ENCODE measurements around the gene ONECUT3. TPM values are rescaled to one million over a fixed set of nuclear protein-coding genes. Genes with fewer than 3 reads are reported as not detected.

Gene ONECUT3
- total RNA-seq, 6 experiments from 2014 or later: not detected

DNA sequence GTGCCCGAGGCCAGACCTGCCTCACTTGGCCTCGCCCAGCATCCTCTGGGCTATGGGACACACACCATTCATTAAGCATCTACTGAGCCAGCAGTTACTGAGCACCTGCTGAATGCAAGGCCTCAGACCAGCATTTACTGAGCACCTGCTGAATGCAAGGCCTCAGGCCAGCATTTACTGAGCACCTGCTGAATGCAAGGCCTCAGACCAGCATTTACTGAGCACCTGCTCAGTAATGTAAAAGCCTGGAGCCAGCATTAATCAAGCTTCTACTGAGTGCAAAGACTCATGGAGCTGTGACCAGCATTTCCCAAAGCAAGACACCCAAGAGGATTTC lies 55.1 kb downstream of the ONECUT3 start:
- H3K4me1 ChIP-seq: peaks cover 0 to 6% (median 0%) of the 10 kb centered on the region in 4 donors
- H3K27ac ChIP-seq: no peak overlapping the region
- no CpG with 5 or more reads among the region's 2 CpGs for WGBS (ENCODE audit: insufficient coverage, low coverage, low lambda C conversion rate, missing lambda C conversion rate)
- no peaks in the 10 kb centered on the region for H3K36me3 ChIP-seq
- intact Hi-C loops (cut with DNase I): no loop called here
- ATAC-seq (no peak), DNase-seq (no peak)
- no peaks in the 10 kb centered on the region for H3K27me3 ChIP-seq
- TF ChIP-seq CTCF (IDR thresholded peaks at IDR 0.05) (no peak), POLR2A (IDR thresholded peaks at IDR 0.05) (no peak)
- no peak overlapping the region for H3K4me3 ChIP-seq
- H3K9me3 ChIP-seq: no peaks in the 10 kb centered on the region

GRCh38 chr19:1809678-1810077 lies 56.4 kb downstream of the ONECUT3 start:
- intact Hi-C loops (cut with DNase I): no loop called here

DNA sequence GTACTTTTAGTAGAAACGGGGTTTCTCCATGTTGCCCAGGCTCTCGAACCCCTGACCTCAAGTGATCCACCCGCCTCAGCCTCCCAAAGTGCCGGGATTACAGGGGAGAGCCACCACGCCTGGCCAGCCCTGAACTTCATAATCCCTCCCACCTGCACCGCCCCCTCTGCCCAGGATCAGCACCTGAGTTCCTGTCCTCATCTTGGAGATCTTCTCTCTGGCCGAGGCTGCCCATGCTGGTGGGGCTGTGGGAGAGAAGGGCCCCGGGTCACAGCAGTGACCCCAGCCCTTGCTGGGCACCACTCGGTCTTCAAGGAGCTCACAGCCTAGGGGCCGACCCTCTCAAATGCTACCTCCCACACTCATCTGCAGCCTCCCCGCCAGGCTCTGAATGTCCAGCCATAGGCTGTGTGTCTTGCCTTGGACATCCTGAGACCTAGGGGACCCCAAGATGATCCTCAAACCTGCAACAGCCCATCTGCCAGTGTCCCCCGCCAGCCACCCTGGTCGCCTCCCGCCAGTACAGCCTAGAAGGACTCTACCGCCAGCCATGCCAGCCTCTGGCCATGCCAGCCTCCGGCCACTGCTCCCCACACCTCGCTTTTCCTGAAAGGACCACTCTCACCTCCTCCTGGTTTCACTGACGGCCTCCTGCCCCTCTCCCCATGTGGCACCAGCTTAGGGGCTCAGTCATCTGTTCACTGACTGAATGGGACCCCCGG lies 57.3 kb downstream of the ONECUT3 start:
- Histone ChIP-seq H3K4me1 (peaks cover 0 to 6% (median 0%) of the 10 kb centered on the region in 4 donors), H3K36me3 (peaks cover 0 to 8% (median 5%) of the 10 kb centered on the region in 4 donors), H3K27ac (no peak overlapping the region), H3K4me3 (no peak overlapping the region), H3K9me3 (no peaks in the 10 kb centered on the region), H3K27me3 (no peaks in the 10 kb centered on the region)
- intact Hi-C loops (cut with DNase I): no loop called here
- ATAC-seq (no peak), DNase-seq (peak; percentile 25 to 51 (median 49))
- TF ChIP-seq POLR2A (IDR thresholded peaks at IDR 0.05) (no peak), CTCF (IDR thresholded peaks at IDR 0.05) (no peak)
- WGBS (ENCODE audit: insufficient coverage, low coverage, low lambda C conversion rate, missing lambda C conversion rate): 97% methylated on average over 5 of the region's 19 CpGs

More at GRCh38 chr19:1809678-1810077, 56.4 kb downstream of the ONECUT3 start:
- no peak overlapping the region for H3K4me3 ChIP-seq
- no peaks in the 10 kb centered on the region for H3K9me3 ChIP-seq
- TF ChIP-seq POLR2A (IDR thresholded peaks at IDR 0.05): no peak
- TF ChIP-seq CTCF (IDR thresholded peaks at IDR 0.05): no peak
- peak in 1 of 3 donors; percentile 49 for DNase-seq
- H3K36me3 ChIP-seq: no peaks in the 10 kb centered on the region
- no CpG with 5 or more reads among the region's 18 CpGs for WGBS (ENCODE audit: insufficient coverage, low coverage, low lambda C conversion rate, missing lambda C conversion rate)
- peaks cover 0 to 6% (median 0%) of the 10 kb centered on the region in 4 donors for H3K4me1 ChIP-seq
- ATAC-seq: no peak
- no peaks in the 10 kb centered on the region for H3K27me3 ChIP-seq
- H3K27ac ChIP-seq: no peak overlapping the region

DNA sequence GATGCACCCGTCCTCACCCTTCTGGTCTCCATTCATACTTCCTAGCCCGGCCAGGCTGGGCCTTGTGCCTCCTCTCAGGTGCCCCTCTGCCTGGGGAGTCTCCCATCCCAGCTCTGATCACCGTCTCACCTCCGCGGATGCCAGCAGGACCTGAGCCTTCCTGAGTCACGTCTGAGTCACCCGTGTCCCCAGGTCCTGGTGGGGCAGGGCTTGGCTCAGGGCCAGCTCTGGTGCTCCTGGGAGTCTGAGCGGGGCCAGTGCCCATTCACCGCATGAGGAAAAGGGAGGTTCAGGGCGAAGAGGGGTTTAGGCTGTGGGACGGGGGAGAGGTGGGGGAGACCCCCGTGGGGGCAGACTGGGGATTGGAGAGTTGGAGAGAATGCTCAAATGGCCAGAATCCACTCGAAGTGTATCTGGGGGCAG lies 58.2 kb downstream of the ONECUT3 start:
- TF ChIP-seq CTCF (IDR thresholded peaks at IDR 0.05) (no peak), POLR2A (IDR thresholded peaks at IDR 0.05) (no peak)
- Histone ChIP-seq H3K4me3 (peak overlapping the region; percentile 35 to 54 (median 42)), H3K4me1 (peaks cover 0 to 6% (median 0%) of the 10 kb centered on the region in 4 donors), H3K9me3 (no peaks in the 10 kb centered on the region), H3K36me3 (peaks cover 0 to 15% (median 9%) of the 10 kb centered on the region in 4 donors), H3K27ac (peak overlapping the region in 2 of 3 donors; percentile 24 to 57), H3K27me3 (no peaks in the 10 kb centered on the region)
- peak in 2 of 4 donors; percentile 1 to 48 for ATAC-seq
- WGBS (ENCODE audit: insufficient coverage, low coverage, low lambda C conversion rate, missing lambda C conversion rate): 18% methylated on average over 3 of the region's 13 CpGs
- intact Hi-C loops (cut with DNase I): no loop called here
- DNase-seq: peak; percentile 68 to 91 (median 68)
